HEK293 (cell line): ENCODE data around the gene ZNF296.

Experiments
- CTCF ChIA-PET: fragments of 350-600 bp; formaldehyde crosslinking; extraction: SDS; loops from one replicate; lab custom pipeline; 2021; ENCODE audit warnings: antibody characterized with exemption; lab: Yijun Ruan, JAX
- POLR2A ChIA-PET: fragments of 300-600 bp; formaldehyde crosslinking; extraction: SDS; loops from one replicate; lab custom pipeline; 2020; ENCODE audit warnings: antibody characterized with exemption, inconsistent platforms; lab: Yijun Ruan, JAX
- H3K27ac ChIP-seq: fragments of 200-500 bp; sonication (Bioruptor generic); 2 replicates; pipeline ENCODE4 v1.5.1; 2014; ENCODE audit warnings: low read depth, low read length, control low read depth, inconsistent platforms; ENCODE audit errors: extremely low read depth
- H3K36me3 ChIP-seq, 2 experiments: fragments of 200-500 bp in 1 of 2; sonication (Bioruptor generic) in 1 of 2; 1 replicate in 1 of 2; 2 replicates in 1 of 2; pipeline ENCODE4 v1.5.1; 2014 to 2017; ENCODE audit warnings: inconsistent platforms in 2 of 2, low read length in 2 of 2; ENCODE audit not compliant: control insufficient read depth in 2 of 2, insufficient read depth in 1 of 2
- H3K4me1 ChIP-seq: fragments of 200-500 bp; sonication (Bioruptor generic); 2 replicates; pipeline ENCODE4 v1.5.1; 2014; ENCODE audit warnings: mild to moderate bottlenecking, low read length, inconsistent platforms; ENCODE audit not compliant: control insufficient read depth, insufficient read depth
- H3K4me3 ChIP-seq: 2 replicates; pipeline ENCODE4 v1.5.1; 2011; ENCODE audit warnings: low read depth, mild to moderate bottlenecking, control low read depth, low read length, moderate library complexity
- H3K9me3 ChIP-seq: fragments of 200-500 bp; sonication (Bioruptor generic); 2 replicates; pipeline ENCODE4 v1.5.1; 2014; ENCODE audit warnings: low read depth, low read length, inconsistent platforms; ENCODE audit not compliant: control insufficient read depth, insufficient read depth
- MZF1 ChIP-seq: fragments of 450-650 bp; formaldehyde crosslinking; IDR thresholded peaks from 2 replicates; pipeline ENCODE4 v1.5.1; 2017; ENCODE audit warnings: missing biosample characterization, missing genetic modification characterization, borderline replicate concordance
- TRIM28 ChIP-seq: IDR thresholded peaks from 2 replicates; pipeline ENCODE4 v1.6.1; 2011; ENCODE audit warnings: low read length, control low read depth, borderline replicate concordance
- ZBTB21 ChIP-seq: fragments of 450-650 bp; formaldehyde crosslinking; IDR thresholded peaks from 2 replicates; pipeline ENCODE4 v1.5.1; 2017; ENCODE audit warnings: missing biosample characterization, missing genetic modification characterization
- ZEB2 ChIP-seq: fragments of 450-650 bp; formaldehyde crosslinking; IDR thresholded peaks from 2 replicates; pipeline ENCODE4 v1.5.1; 2016; ENCODE audit warnings: missing biosample characterization, missing genetic modification characterization
- ZNF350 ChIP-seq: fragments of 450-650 bp; formaldehyde crosslinking; IDR thresholded peaks from 2 replicates; pipeline ENCODE4 v1.5.0; 2017; ENCODE audit warnings: missing biosample characterization, mild to moderate bottlenecking, missing genetic modification characterization
- ZNF366 ChIP-seq: fragments of 450-650 bp; formaldehyde crosslinking; conservative IDR thresholded peaks from 2 replicates; pipeline ENCODE4 v1.5.1; 2016; ENCODE audit warnings: missing biosample characterization, missing genetic modification characterization
- ZNF555 ChIP-seq: fragments of 450-650 bp; formaldehyde crosslinking; conservative IDR thresholded peaks from 2 replicates; pipeline ENCODE4 v1.5.1; 2017; ENCODE audit warnings: missing biosample characterization, mild to moderate bottlenecking, missing genetic modification characterization, inconsistent platforms
- TF ChIP-seq, protein P1 (sequence below): fragments of 450-650 bp; formaldehyde crosslinking; IDR thresholded peaks from 2 replicates; pipeline ENCODE4 v1.5.1; 2016; ENCODE audit warnings: missing biosample characterization, missing genetic modification characterization
- TF ChIP-seq, protein P2 (sequence below): fragments of 450-650 bp; formaldehyde crosslinking; IDR thresholded peaks from 2 replicates; pipeline ENCODE4 v1.5.1; 2017; ENCODE audit warnings: missing biosample characterization, missing genetic modification characterization
- TF ChIP-seq, protein P3 (sequence below): fragments of 450-650 bp; formaldehyde crosslinking; IDR thresholded peaks from 2 replicates; pipeline ENCODE4; 2016; ENCODE audit warnings: missing biosample characterization, missing genetic modification characterization
- TF ChIP-seq, protein P4 (sequence below): fragments of 450-650 bp; formaldehyde crosslinking; optimal IDR thresholded peaks from 2 replicates; pipeline ENCODE3; 2016; ENCODE audit warnings: missing biosample characterization, mild to moderate bottlenecking, missing genetic modification characterization

Gene ZNF296

DNA sequence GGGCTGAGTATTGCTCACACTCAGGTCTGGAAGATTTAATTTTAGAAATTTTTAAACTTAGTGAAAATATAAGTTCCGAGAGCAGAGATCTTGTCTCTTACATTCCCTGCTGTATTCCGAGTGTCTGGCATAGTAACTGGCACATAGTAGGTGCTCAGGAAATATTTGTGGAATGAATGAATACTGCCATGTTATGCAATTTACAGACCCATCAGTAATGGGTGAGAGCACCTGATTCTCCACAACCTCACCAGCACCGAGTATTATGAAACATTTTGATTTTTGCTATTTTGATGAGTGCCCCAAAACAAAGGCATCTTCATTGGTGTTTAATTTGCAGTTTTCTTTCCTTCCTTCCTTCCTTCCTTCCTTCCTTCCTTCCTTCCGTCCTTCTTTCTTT is 53.2 kb downstream of the ZNF296 start:
- POLR2A ChIA-PET: interaction anchor here (0.6 kb wide), 1 partner anchor 463 kb away, joined by 3 read pairs; no protein-coding TSS in a partner anchor
- Histone ChIP-seq H3K27ac (no peak overlapping the region), H3K36me3 (no peaks in the 10 kb centered on the region; a peak in 1 of 3 replicates), H3K4me3 (no peak overlapping the region), H3K9me3 (no peaks in the 10 kb centered on the region), H3K4me1 (no peaks in the 10 kb centered on the region)
- CTCF ChIA-PET: interaction anchor here (0.7 to 0.8 kb wide), 2 partner anchors 17 to 22 kb away, joined by 4 read pairs; partner anchors contain the start of gene RELB
- TF ChIP-seq ZEB2 (no peak), ZNF366 (peak; percentile 66)

DNA sequence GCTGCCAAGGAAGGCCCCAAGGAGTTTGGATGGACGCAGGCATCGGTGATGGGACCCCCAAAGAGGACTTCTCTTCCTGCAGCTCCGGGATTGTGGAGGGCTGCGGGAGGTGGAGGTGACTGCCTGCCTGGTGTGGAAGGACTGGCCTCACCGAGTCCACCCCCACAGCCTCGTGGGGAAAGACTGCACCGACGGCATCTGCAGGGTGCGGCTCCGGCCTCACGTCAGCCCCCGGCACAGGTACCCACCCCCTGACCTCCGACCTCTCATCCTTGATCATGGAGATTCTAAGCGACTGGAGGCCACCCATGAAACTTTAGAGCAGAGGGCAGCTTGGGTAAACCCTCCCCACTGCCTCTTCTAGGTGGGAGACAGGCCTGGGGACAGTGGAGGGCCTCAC is 54.3 kb downstream of the ZNF296 start:
- ChIA-PET POLR2A (interaction anchor here (0.6 to 0.7 kb wide), 2 partner anchors 17 to 748 kb away, joined by 3 read pairs; no protein-coding TSS in a partner anchor), CTCF (interaction anchor here (0.8 to 1.4 kb wide), 2 partner anchors 21 to 38 kb away, joined by 4 to 7 read pairs; partner anchors contain the start of gene RELB)
- H3K4me3 ChIP-seq: no peak overlapping the region
- H3K36me3 ChIP-seq: no peaks in the 10 kb centered on the region; a peak in 1 of 3 replicates
- no peak overlapping the region for H3K27ac ChIP-seq
- H3K9me3 ChIP-seq: no peaks in the 10 kb centered on the region
- no peaks in the 10 kb centered on the region; the same call in 1 of the 2 replicates for H3K4me1 ChIP-seq
- TF ChIP-seq, protein P1, sequence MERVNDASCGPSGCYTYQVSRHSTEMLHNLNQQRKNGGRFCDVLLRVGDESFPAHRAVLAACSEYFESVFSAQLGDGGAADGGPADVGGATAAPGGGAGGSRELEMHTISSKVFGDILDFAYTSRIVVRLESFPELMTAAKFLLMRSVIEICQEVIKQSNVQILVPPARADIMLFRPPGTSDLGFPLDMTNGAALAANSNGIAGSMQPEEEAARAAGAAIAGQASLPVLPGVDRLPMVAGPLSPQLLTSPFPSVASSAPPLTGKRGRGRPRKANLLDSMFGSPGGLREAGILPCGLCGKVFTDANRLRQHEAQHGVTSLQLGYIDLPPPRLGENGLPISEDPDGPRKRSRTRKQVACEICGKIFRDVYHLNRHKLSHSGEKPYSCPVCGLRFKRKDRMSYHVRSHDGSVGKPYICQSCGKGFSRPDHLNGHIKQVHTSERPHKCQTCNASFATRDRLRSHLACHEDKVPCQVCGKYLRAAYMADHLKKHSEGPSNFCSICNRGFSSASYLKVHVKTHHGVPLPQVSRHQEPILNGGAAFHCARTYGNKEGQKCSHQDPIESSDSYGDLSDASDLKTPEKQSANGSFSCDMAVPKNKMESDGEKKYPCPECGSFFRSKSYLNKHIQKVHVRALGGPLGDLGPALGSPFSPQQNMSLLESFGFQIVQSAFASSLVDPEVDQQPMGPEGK (tag by site-specific recombination): no peak
- TF ChIP-seq TRIM28 (no peak), ZNF350 (tag by site-specific recombination) (no peak), ZBTB21 (tag by site-specific recombination) (no peak), MZF1 (tag by site-specific recombination) (no peak), ZNF555 (tag by site-specific recombination) (no peak)
- TF ChIP-seq, protein P2, sequence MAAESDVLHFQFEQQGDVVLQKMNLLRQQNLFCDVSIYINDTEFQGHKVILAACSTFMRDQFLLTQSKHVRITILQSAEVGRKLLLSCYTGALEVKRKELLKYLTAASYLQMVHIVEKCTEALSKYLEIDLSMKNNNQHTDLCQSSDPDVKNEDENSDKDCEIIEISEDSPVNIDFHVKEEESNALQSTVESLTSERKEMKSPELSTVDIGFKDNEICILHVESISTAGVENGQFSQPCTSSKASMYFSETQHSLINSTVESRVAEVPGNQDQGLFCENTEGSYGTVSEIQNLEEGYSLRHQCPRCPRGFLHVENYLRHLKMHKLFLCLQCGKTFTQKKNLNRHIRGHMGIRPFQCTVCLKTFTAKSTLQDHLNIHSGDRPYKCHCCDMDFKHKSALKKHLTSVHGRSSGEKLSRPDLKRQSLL (tag by site-specific recombination): no peak
- TF ChIP-seq, protein P3, sequence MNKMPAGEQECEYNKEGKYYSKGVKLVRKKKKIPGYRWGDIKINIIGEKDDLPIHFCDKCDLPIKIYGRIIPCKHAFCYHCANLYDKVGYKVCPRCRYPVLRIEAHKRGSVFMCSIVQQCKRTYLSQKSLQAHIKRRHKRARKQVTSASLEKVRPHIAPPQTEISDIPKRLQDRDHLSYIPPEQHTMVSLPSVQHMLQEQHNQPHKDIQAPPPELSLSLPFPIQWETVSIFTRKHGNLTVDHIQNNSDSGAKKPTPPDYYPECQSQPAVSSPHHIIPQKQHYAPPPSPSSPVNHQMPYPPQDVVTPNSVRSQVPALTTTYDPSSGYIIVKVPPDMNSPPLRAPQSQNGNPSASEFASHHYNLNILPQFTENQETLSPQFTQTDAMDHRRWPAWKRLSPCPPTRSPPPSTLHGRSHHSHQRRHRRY: no peak
- TF ChIP-seq, protein P4, sequence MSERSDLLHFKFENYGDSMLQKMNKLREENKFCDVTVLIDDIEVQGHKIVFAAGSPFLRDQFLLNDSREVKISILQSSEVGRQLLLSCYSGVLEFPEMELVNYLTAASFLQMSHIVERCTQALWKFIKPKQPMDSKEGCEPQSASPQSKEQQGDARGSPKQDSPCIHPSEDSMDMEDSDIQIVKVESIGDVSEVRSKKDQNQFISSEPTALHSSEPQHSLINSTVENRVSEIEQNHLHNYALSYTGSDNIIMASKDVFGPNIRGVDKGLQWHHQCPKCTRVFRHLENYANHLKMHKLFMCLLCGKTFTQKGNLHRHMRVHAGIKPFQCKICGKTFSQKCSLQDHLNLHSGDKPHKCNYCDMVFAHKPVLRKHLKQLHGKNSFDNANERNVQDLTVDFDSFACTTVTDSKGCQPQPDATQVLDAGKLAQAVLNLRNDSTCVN (tag by site-specific recombination): no peak
